Left kidney (tissue), 8 donors: Measurements from ENCODE around the gene ACAN. TPM values are rescaled to one million over a fixed set of nuclear protein-coding genes. Genes with fewer than 3 reads are reported as not detected.

Experiments used
- DNase-seq: peaks from one replicate; pipeline ENCODE4 v3.0.0-alpha.2; 2013
- long read RNA-seq, 8 donors: transcript quantifications; one replicate each; lab custom pipeline, GENCODE V29; 2026
- polyA plus RNA-seq: library from polyadenylated mRNA; unstranded; fragments of 120-200 nt; gene quantifications from one replicate; pipeline ENCODE4 v1.2.1, GENCODE V29; 2013; ENCODE audit not compliant: insufficient read length

ACAN gene
- polyA plus RNA-seq, result 2.1 TPM
- long read RNA-seq, donor 1, result 0 reads
- long read RNA-seq, donor 2, partial matches to known transcripts, result 0 of 1 reads
- long read RNA-seq, donor 2, other reads (novel, unspliced or antisense), result 0 of 1 reads
- long read RNA-seq, donor 3, result 0 reads
- long read RNA-seq, donor 4, result 0 reads
- long read RNA-seq, donor 5, result 0 reads
- long read RNA-seq, donor 6, result 0 reads
- long read RNA-seq, donor 7, partial matches to known transcripts, result 0 of 2 reads
- long read RNA-seq, donor 7, other reads (novel, unspliced or antisense), result 0 of 2 reads
- long read RNA-seq, donor 8, result 0 reads

DNA sequence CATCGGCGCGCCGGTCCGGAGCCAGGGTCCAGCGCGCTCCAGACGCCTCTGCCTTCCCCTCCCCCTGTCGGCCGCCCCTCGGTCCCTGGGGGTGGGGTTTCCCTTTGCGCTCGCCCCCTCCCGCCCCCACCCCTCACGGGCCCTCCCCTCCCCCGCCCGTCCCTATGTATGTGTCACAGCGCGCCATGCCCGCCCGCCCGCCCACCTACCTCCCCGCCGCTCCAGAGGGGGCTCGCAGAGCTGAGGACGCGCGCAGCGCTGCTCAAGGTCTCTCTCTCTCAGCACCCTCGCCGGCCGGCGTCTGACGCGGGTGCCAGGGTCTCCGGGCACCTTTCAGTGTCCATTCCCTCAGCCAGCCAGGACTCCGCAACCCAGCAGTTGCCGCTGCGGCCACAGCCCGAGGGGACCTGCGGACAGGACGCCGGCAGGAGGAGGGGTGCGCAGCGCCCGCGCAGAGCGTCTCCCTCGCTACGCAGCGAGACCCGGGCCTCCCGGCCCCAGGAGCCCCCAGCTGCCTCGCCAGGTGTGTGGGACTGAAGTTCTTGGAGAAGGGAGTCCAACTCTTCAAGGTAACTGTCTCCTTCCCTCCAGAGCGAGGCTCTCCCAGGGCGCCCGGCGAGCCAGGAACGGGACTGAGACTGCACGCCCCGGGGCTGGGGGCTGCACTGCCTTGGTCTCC, at the start of gene ACAN:
Gene ACAN (plus strand): TSS at position 196 of the 679 bp plus-strand sequence. CDS start 32,771 bp downstream, outside the sequence.
- no peak for DNase-seq

DNA sequence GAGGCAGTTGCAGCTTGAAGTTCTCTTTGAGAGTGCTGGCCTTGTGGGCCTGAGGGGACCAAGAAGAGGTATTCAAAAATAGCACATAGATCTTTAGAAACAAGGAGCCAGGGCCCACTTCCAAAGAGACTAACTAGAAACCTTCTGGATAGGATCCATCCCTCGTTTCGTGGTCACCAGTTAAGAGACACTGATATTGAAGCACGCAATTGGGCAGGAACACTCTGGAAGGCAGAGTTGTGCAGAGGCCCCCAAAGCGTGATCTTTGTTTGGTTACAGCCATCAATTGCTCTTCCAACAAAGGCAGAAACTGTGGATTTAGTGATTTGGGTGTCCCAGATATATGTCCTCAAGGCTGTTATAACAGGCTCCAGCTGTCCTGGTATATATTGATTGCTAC, 46.7 kb upstream of the ACAN start:
- DNase-seq, result no peak

GRCh38 chr15:88756921-88757320, 46.3 kb upstream of the ACAN start:
- no peak for DNase-seq

DNA sequence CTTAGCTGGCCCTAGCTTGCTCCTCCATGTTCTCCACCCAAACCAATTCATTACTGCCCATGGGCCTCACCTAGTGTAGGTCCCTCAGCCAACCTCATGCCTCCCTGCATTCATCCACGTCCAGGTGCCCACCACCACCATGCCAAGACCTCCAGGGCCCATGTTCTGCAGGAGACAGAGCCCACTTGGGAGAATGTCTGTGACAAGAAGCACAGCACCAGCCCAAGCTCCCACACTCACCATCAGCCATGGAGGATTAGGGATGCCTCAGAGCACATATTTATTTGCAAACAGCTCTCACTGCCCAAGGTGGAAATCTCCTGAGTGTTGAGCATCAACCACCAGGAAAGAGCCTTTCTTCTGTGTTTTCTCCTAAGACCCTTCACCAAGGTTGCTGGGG, 43.4 kb upstream of the ACAN start:
- no peak for DNase-seq

GRCh38 chr15:88764448-88764847, 38.8 kb upstream of the ACAN start:
- no peak for DNase-seq

GRCh38 chr15:88765212-88765611, 38.0 kb upstream of the ACAN start:
- no peak for DNase-seq

DNA sequence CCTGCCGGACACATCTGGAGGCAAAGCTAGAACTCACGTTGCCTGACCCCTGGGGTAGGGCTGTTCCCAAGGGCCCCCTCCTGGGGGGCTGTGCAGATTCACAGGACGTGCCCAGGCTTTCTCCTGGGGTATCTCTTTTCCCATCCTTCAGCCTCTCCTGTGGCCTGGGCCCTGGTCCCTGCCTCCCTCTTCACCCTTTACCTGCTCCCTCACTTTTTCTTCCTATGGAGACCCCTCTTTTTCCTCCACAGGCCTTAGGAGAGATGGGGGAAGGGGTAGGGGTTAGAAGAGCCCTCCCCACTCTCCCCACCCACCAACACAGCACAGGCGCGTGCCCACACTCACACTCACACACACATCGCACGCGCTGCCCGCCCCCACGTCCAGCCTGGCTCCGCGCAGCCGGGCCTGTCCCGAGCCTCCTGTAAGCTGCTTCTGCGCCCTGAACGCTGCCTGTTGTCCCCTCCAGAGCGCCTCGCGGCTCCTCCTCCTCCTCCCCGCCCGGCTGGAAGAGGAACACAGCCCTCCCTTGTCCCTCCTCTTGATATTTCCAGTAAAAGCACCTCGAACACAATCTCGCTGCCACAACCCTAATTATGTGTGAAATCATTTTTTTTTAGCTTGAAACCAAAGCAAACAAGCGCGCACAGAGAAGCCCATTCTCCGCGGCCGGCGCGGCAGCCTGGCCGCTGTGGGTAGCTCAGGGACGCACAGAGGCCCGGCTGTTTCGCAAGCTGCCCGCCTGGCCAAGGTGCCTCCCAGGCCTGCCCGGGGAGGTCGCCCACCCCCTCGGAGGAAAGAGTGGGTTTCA, 33.9 kb upstream of the ACAN start:
- peak; percentile 7 for DNase-seq

DNA sequence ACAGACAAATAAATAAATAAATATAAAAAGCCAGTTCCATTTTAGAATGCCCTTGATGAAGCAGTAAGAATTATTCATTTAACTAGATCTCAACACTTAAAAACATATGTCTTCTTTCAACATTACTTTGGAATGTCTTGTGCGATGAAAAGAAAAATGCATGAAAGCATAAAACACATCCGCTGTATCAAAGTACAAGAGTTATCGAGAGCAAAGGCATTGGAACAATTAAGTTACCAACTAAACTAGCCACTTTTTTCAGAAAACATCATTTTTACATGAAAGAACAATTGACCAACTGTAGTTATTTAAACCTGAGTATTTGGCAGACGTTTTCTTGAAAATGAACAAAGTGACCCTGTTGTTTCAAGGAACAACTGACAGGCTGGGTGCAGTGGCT, 27.5 kb upstream of the ACAN start:
- DNase-seq, result no peak

GRCh38 chr15:88776646-88777045, 26.6 kb upstream of the ACAN start:
- DNase-seq, result no peak

DNA sequence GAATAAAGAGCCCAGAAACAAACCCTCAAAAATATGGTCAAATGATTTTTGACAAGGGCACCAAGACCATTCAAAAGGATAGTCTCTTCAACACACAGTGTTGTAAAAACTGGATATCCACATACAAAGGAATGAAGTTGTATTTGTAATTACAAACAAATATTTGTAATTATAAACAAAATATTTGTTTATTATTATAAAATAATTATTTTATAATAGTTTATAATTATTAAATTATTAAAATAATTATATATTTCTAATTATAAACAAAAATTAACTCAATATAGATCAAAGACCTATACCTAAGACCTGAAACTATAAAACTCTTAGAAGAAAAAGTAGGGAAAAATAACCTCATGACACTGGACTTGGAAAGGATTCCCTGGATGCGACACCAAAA, 23.3 kb upstream of the ACAN start:
- DNase-seq, result no peak

GRCh38 chr15:88782465-88782864, 20.8 kb upstream of the ACAN start:
- DNase-seq, result no peak

DNA sequence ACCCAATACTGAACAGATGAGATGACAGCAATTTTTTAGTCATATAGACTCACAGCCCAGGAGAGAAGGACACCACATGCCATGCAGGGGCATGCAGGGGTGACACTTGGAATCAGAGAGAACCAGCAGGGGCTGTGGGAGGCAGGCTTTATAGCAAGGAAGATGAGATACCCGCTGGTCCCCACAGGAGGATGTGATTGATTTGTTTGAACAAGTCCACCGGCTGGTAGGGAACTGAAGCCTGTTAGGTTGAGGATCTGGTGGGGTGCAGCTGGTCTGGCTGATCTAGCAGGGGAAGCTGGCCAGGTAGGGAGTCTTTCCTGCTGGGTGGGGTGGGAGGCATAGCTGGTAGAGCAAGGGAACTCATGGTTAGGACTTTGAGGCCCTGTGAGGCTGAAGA, 18.0 kb upstream of the ACAN start:
- no peak for DNase-seq

DNA sequence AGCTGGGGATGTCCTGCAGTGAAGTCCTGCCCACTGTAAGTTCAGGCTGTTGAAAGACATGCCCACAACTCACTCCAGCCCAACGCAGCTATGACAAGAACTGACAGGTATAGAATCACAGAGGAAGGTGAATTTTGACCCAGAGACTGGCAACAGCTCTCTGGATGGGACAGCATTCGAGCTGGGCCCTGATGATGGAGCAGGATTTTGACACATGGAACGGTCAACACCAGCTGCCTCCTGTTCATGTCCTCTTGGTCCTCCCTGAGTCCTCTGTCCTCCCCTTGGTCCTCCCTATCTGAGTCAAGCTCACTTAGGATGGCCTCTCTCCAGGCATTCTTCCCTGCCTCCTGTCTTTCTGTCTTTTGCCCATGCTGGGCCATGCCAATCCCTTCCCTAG, 15.2 kb upstream of the ACAN start:
- no peak for DNase-seq

DNA sequence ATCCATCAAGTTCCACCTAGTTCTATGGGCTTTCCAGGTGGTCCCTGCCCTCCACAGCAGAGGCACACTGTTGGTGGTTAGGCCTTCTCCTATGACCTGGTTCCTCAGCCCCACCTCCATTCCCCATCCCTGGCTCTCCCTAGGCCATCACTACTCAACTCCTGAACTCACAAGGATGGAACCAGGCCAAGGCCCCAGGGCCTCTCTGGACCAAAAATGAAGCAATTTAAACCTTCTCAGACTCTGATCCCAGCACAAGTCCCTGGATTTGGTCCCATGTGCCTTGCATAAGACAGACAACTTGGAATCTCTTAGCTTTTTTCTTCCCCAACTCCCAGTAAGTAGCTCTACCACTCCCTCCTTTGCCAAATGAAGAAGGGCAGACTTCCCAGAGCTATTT, 14.4 kb upstream of the ACAN start:
- DNase-seq, result no peak

DNA sequence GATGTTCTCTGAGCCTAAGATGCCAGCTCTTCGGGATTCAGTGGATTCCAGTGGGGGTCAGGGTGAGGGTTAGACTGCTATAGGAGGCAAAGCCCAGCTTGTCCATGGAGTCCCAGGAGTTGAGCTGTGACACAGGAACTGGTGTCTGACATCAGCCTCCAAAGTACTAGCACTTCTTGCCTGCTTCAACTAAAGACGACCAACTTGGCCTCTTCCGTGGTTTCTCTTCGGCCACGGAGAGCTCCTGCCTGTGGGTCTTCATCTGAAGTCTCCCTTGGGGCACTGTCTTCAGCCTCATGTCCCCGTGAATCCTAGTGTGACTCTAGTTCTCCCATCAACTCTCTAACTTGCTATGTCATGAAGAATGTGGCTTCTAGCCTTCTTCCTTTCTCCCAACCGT, 12.8 kb upstream of the ACAN start:
- no peak for DNase-seq

GRCh38 chr15:88791637-88792036, 11.6 kb upstream of the ACAN start:
- no peak for DNase-seq

DNA sequence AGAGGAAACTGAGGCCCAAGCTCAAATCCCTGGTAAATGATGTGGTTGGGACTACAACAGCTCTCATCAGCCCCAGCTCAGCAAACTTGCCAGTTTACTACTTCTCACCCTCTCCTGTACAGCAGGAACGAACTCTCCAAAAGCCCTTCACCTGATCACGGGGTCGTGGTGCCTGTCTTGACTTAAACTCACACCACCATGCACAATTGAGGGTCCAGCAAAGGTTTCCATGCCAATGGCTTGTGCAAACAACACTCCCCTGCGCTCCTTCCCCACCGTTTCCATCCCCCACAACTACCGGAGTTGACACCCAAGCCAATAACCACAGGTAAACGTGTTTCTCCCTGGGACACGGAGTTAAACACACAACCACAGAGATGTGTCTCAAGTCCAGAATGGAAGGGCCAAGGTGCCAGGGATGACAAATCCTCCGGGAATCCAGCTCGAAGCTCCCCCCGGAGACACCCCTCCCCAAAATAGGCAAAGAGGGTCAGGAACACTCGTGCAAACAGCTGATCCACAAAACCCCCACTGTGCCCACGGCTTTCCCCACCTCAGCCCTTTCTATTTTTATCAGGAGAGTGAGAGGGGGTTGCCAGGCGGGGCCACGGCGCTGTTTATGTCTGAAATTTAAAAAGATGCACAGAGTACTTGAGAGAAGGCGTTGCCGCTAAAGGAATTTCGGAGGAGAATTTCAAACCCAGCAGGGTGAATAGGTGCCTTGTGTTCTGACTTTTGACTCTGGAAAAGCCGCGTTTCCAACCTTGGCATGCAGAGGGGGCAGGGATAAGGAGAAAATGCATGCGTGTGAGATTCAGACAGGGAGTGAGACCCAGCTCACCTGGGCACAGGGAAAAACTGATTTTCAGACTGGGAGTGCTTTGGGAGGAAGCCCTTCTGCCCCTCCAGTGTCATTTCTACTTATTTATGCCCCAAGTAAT, 10.6 kb upstream of the ACAN start:
- DNase-seq, result no peak

DNA sequence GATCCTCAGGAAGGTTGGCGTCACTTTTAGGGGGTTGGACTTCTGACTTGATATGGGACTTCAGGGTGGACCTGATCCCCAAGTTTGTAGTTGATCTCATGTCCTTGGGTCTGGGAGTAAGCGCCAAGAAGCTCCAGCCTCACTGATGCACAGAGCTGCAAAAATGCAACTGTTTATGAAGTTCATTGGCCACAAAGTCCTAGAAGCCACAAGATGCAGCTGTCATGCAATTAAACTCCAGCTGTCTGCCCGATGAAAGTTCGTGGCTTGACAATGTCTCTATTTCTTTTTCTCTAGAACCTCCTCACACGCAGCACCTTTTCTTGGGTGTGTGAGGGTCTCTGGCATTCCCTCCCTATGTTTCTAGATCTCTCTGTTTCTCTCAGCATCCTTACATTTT, 9.2 kb upstream of the ACAN start:
- no peak for DNase-seq

- no peak for DNase-seq
These were observed 5.4 kb upstream of the ACAN start for GRCh38 chr15:88797663-88798339.

GRCh38 chr15:88799341-88799740, 3.9 kb upstream of the ACAN start:
- DNase-seq, result no peak

GRCh38 chr15:88800026-88800425, 3.2 kb upstream of the ACAN start:
- DNase-seq, result no peak
